HG03439 (cell line): ENCODE measurements around the gene FKBP5.
"Not testable (repeated sequence)": the region's sequence is repeated elsewhere in the genome, so short reads cannot be mapped to it uniquely, and the experiment has no call there.

Experiments used
- ATAC-seq: cut with Tn5 transposase; IDR thresholded peaks from one replicate; pipeline ENCODE4 v1.9.1; 2021; ENCODE audit warnings: mild to moderate bottlenecking, moderate library complexity; ENCODE audit not compliant: unreplicated experiment

Gene FKBP5

GRCh38 chr6:35624341-35625070, 64.2 kb downstream of the FKBP5 start:
- ATAC-seq, result no peak

- ATAC-seq, result no peak
Measured at GRCh38 chr6:35622283-35622682, 66.4 kb downstream of the FKBP5 start.

DNA sequence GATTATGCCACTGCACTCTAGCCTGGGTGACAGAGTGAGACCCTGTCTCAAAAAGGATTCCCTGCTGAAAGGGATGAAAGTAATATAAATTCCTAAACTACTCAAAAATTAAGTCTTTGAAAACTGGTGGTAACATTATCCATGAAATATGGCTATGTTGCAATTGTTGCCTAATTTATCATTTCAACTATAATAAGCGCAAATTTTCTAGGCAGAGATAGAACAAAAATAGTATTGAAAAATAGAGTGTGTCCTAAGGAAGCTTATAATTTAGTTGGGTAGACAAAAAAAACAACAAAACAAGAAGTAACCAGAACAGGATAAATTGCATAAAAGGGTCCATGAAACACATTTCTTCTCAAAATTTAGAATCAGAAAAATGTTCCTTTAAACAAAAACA, 68.0 kb downstream of the FKBP5 start:
- ATAC-seq, result no peak

DNA sequence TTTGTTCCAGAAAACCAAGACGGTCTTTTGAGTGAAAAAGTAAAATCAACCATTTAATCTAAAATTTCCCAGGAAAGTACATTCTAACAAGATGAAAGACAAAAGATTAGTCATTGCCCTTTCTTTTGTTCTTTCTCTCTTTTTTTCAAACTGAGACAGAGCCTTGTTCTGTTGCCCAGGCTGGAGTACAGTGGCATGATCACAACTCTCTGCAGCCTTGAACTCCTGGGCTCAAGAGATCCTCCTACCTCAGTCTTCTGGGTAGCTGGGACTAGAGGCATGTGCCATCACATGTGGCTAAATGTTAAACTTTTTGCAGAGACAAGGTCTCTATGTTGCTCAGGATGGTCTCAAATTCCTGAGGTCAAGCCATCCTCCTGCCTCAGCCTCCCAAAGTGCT, 75.0 kb downstream of the FKBP5 start:
- ATAC-seq, result no peak

GRCh38 chr6:35611240-35611639, 77.5 kb downstream of the FKBP5 start:
- no peak for ATAC-seq

- no peak for ATAC-seq
Measured at GRCh38 chr6:35610830-35611229, 77.9 kb downstream of the FKBP5 start.

DNA sequence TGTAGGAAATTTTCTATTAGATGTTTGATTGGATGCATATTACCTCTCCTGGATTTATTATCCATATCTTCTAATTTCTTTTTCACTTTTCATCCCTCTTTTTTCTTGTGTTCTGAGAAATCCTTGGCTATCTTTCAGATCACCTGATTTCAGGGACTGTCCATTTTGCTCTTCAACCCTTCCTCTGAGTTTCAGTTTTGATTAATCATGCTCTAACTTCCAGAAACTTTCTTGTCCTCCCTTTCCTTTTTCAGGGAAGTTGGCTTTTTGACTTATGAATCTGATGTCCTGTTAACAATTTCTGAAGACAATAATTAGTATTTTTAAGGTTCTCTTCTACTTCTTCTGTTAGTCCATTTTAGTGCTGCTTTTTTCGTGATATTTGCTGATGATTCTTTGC, 79.1 kb downstream of the FKBP5 start:
- no peak for ATAC-seq

DNA sequence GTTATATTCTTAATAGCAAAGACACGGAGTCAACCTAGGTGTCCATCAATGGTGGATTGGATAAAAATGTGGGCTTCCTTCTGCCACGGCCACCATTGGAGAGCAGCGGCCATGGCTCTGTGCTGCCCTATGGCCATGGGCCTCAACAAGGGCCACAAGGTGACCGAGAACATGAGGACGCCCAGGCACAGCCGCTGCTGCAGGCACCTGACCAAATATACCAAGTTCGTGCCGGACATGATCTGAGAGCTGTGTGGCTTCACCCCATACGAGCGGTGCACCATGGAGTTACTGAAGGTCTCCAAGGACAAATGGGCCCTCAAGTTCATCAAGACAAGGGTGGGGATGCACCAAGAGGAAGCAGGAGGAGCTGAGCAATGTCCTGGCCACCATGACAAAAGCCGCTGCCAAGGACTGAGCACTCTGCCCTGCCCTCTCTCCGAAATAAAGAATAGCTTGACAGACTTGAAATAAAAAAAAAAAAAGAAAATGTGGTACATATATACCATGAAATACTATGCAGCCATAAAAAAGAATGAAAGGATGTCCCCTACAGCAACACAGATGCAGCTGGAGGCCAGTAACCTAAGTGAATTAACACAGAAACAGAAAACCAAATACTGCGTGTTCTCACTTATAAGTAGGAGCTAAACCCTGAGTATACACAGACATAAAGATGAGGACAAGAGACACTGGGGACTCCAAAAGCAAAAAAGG, 81.0 kb downstream of the FKBP5 start:
- ATAC-seq, result no peak

DNA sequence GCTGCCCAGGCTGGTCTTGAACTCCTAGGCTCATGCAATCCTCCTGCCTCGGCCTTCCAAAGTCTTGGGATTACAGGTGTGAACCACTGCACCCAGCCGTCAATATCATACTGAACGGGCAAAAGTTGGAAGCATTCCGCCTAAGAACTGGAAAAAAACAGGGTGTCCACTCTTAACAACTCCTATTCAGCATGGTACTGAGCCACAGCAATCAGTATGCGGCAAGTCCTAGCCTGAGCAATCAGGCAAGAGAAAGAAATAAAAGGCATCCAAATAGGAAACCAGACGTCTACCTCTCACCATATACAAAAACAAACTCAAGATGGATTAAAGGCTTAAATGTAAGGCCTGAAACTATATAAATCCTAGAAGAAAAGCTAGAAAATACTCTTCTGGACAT, 83.1 kb downstream of the FKBP5 start:
- no peak for ATAC-seq

- ATAC-seq, result no peak
Measured at GRCh38 chr6:35603326-35604202, 85.2 kb downstream of the FKBP5 start.

DNA sequence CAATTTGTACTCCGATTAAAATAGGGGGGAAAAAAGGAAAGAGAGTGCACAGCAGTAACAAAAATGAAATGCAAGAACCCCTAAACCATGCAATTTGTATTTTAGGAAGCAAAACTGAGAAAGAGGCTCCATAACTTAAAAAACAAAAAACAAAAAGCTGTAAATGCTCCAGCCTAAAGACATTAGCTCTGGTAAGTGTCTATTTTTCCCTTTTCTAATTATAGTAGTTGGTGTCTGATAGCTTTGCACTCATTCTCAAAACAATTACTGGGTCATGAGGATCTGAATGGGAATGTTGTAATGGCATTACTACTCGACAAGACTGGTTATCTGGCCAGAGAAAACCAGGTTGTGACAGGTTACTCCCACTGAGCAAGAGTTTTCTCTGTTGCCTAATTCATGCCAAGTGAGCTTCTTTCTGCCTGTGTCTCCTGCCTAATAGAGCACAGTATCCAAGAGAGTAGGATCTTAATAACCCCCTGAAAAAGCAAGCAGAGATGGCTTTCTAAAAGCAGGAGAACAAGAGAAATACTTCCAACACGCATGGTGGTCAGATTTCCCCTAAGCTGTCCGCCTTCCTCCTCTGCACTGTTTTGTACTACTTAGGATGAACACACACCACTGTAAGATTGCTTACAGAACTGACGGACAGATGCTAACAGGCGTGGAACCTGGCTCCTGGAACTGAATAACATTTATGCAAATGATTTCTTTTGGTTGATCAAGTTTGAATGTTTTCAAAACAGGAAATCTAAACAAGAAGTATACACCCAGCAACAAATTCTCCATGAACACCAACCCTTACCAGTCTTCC, 86.4 kb downstream of the FKBP5 start:
- no peak for ATAC-seq

DNA sequence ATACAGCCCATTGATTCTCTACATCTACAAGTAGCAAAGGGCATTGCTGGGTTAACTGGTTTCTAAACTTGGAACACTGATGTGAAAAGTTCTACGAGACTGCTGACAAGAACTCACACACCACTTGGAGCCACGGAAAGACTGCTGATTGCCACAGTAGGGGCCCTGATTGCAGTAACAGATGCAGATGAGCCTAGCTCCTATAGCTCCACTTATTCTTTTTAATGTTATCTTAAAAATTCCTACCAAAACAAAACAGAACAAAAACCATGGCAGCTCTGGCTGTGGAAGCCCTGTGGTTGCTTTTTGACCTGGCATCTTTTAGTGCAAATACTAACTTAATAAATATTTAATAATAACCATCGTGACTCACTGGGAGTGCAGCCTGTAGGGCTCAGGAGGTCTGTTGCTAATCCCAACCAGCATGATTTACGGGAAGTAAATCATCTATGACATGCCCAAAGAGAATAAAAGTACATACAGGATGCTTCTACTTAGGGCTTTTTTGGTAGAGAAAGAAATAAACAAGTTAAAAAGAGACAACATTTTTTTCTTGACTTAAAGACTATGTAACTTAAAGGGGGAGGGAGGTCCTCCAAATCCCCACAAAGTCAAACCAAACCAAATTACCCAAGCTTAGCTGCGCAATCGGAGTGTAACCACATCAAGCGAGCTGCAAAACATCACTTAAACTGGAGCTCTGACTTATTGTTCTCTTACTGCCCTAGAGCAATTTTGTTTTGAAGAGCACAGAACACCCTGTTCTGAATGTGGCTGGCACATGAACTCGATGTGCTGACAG, 87.2 kb downstream of the FKBP5 start:
- no peak for ATAC-seq

DNA sequence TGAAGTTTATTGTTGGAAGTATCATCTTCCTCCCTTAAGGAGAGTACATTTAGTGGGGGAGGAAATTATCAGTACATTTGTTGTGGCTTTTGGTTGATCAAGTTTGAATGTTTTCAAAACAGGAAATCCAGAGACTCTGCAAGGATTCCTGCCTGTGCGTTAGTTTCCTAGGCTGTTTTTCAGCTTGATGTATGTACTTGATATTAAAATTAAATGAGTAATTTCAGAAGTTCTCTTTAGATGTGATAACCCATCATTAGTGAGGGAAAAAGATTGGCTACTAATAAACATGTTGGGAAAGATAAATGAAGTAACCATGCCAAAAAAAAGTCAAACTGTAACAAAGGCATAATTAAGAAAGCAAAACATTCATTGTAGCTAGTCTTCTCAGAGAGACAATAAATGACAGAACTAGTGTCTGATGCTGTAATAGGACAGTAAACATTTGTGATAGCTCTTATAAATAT, 88.0 kb downstream of the FKBP5 start:
- ATAC-seq, result no peak

DNA sequence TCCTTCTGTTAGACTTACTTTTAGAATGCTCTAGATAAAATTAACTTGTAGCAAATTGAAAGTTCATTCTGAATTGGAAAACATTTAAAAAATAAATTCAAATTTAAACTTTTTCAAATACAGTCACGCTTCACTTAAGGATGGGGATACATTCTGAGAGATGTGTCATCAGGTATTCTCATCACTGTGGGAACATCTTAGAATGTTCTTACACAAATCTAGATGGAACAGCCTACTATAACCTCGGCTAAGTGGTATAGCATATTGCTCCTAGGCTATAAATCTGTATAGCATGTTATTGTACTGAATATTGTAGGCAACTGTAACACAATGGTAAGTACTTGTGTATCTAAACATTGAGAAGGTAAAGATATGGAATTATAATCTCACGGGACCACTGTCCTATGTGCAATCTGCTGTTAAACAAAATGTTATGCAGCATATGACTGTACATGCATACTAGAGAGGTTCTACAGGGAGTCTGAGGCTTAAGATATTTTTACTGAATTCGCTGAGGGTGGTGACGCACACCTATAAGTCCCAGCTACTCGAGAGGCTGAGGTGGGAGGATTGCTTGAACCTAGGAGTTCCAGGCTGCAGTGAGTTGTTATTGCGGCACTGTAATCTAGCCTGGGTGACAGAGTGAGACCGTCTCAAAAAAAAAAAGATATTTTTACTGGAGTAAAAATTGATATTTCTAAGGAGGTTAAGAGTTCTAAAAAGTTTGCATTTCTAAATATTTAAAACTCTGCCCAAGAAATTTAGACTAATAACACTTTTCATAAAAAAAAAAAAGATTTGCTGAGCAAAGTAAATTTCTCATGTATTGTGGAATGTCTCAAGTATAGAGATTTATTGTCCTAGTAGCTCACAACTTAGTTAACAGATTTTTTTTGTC, 88.7 kb downstream of the FKBP5 start:
- ATAC-seq, result no peak

GRCh38 chr6:35598621-35599020, 90.1 kb downstream of the FKBP5 start:
- not testable (repeated sequence) for ATAC-seq

GRCh38 chr6:35596448-35597442, 92.0 kb downstream of the FKBP5 start:
- ATAC-seq, result no peak

DNA sequence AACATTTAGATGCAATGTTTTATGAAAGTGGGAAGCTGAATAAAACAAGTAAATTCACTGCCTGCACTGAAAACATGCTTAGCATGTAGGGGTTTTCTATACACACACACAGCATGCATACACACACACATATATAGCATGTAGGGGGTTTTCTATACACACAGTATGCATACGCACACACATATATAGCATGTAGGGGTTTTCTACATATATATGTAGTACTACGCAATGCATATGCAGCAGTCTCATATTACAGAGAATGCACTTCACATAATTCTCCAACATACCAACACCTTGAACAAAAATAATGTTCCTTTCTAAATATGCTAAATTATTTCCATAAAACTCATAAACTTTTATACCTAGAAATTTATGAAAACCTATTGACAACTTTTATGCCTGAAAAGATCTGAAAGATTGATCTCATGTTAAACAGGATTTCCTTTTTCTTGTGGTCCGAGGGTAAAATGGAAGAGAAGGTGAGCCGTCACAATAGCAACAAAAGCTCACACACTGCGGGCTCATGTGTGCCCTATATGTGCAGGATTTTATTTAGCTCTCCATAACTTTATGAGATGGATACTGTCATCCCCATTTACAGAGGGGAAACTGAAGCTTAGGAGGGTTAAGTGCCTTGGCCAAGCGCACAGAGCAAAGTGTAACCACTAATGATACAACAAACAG, 94.1 kb downstream of the FKBP5 start:
- no peak for ATAC-seq
